Ovary (tissue), 9 donors: ENCODE results near the gene DYRK1A. TPM values are rescaled to one million over a fixed set of nuclear protein-coding genes. Genes with fewer than 3 reads are reported as not detected.

Source experiments
- DNase-seq, 5 donors: peaks; one replicate each; pipeline ENCODE4 v3.0.0-alpha.2; 2019 to 2020
- H3K27ac ChIP-seq, 2 donors: fragments of 200-600 bp; one replicate each; pipeline versions ENCODE4 v1.5.1 to v1.8.0; 2019 to 2022
- H3K27me3 ChIP-seq: fragments of 200-600 bp; one replicate; pipeline ENCODE4 v1.8.0; 2022
- H3K36me3 ChIP-seq: fragments of 200-600 bp; sonication (generic); one replicate; pipeline ENCODE4 v1.5.1; 2019
- H3K4me1 ChIP-seq: one replicate; pipeline ENCODE4 v1.8.1; 2013; ENCODE audit warnings: mild to moderate bottlenecking, moderate library complexity; ENCODE audit not compliant: insufficient read depth
- H3K4me3 ChIP-seq: fragments of 200-600 bp; sonication (generic); one replicate; pipeline ENCODE4 v1.5.1; 2017
- H3K9me3 ChIP-seq, 2 donors: fragments of 200-600 bp in 1 of 2; sonication (generic) in 1 of 2; one replicate each; pipeline versions ENCODE4 v1.5.1 to v1.8.1; 2013 to 2019; ENCODE audit warnings: mild to moderate bottlenecking in 1 of 2, moderate library complexity in 1 of 2
- CTCF ChIP-seq, 3 donors: fragments of 450-650 bp in 2 of 3; fragments of 200-600 bp in 1 of 3; IDR thresholded peaks; one replicate each; pipeline versions ENCODE4 v1.5.1 to v1.8.0; 2016 to 2022; ENCODE audit warnings: antibody characterized with exemption in 3 of 3, mild to moderate bottlenecking in 1 of 3
- EP300 ChIP-seq: sonication (generic); formaldehyde crosslinking; IDR thresholded peaks from one replicate; pipeline ENCODE4 v1.6.1; 2017; ENCODE audit warnings: antibody characterized with exemption
- POLR2A ChIP-seq: fragments of 450-650 bp; IDR thresholded peaks from one replicate; pipeline ENCODE4 v1.6.1; 2017; ENCODE audit warnings: antibody characterized with exemption, mild to moderate bottlenecking, moderate library complexity
- WGBS, 3 donors: extraction: QIAGEN DNeasy Blood & Tissue Kit in 1 of 3; methylation state at CpG; one replicate each; pipeline versions ENCODE4 v1.1.5 to v1.1.7; 2013 to 2017; 5-methylcytosine and 5-hydroxymethylcytosine counted together
- intact Hi-C, 4 donors: fragments of 100-400 bp; cut with DNase I; formaldehyde crosslinking; loops; one replicate each; pipeline versions ENCODE4 v1.11.0 to v1.15.1; 2022 to 2023
- polyA plus RNA-seq, 2 donors: library from polyadenylated mRNA; stranded (reverse); fragments of 200-250 nt in 1 of 2; fragments of 350-450 nt in 1 of 2; fragmentation: Illumina TruSeq in 1 of 2; extraction: RNeasy Lipid Tissue Mini Kit (QIAGEN cat#74804) in 1 of 2; gene quantifications; one replicate each; pipeline ENCODE4 v1.2.3, GENCODE V29; 2013 to 2014
- total RNA-seq, 7 donors: library from RNA; depleted of rRNA in 2 of 7; stranded (reverse); fragments of >200 nt in 2 of 7; fragmentation: NEBNext Ultra II Directional in 3 of 7; extraction: Animal tissue kit (Norgen Biotek cat#: 25700) in 3 of 7; gene quantifications; one replicate each; pipeline versions ENCODE4 v1.1.0 to v1.2.4, GENCODE V29; 2016 to 2023
- donor health status: DM: no; HTN: no; CAD: no; lungs with moderate emphysema.
- donor health status: DM: no; HTN: no; CAD: no.
- donor health status: Bipolar disorder and iron deficiency.
- donor health status: DM: yes; HTN: yes; CAD: no.
- donor health status: DM: no; HTN: no; CAD: no.
- donor health status: DM: yes; HTN: yes; CAD: no.

Gene DYRK1A
- total and polyA plus RNA-seq, 9 donors: 30.9 to 89.0 (median 73.9) TPM

- Histone ChIP-seq H3K27ac (no peak overlapping the region), H3K27me3 (no peaks in the 10 kb centered on the region), H3K36me3 (no peaks in the 10 kb centered on the region), H3K4me3 (no peak overlapping the region), H3K4me1 (peaks cover 11% of the 10 kb centered on the region), H3K9me3 (no peaks in the 10 kb centered on the region)
- no peak for DNase-seq
- 62 to 75% (median 63%) methylated on average over 2 of the region's 2 CpGs for WGBS, 3 donors
- TF ChIP-seq CTCF (IDR thresholded peaks at IDR 0.05): no peak
- TF ChIP-seq POLR2A: no peak
- no peak for TF ChIP-seq EP300
- intact Hi-C loops: no loop called here
Observed at GRCh38 chr21:37415939-37416338, 49.4 kb downstream of the DYRK1A start.

- H3K4me1 ChIP-seq: peaks cover 9% of the 10 kb centered on the region
- 91 to 99% (median 93%) methylated on average over 2 of the region's 2 CpGs for WGBS, 3 donors
- intact Hi-C loops: no loop called here
Observed at GRCh38 chr21:37416914-37417313, 50.3 kb downstream of the DYRK1A start.

GRCh38 chr21:37419228-37419906, 52.8 kb downstream of the DYRK1A start:
- Histone ChIP-seq H3K4me1 (peaks cover 2% of the 10 kb centered on the region), H3K4me3 (no peak overlapping the region), H3K9me3 (no peaks in the 10 kb centered on the region), H3K36me3 (no peaks in the 10 kb centered on the region), H3K27ac (no peak overlapping the region), H3K27me3 (no peaks in the 10 kb centered on the region)
- 63 to 85% (median 72%) methylated on average over 3 of the region's 3 CpGs for WGBS, 3 donors
- TF ChIP-seq EP300: no peak
- TF ChIP-seq CTCF (IDR thresholded peaks at IDR 0.05): no peak
- no peak for TF ChIP-seq POLR2A
- intact Hi-C loops: no loop called here
- no peak for DNase-seq

More at GRCh38 chr21:37416914-37417313, 50.3 kb downstream of the DYRK1A start:
- no peak overlapping the region for H3K27ac ChIP-seq
- no peak for DNase-seq
- no peaks in the 10 kb centered on the region for H3K9me3 ChIP-seq
- no peaks in the 10 kb centered on the region for H3K36me3 ChIP-seq
- H3K27me3 ChIP-seq: no peaks in the 10 kb centered on the region
- no peak overlapping the region for H3K4me3 ChIP-seq
- TF ChIP-seq CTCF (IDR thresholded peaks at IDR 0.05): no peak
- TF ChIP-seq POLR2A: no peak
- no peak for TF ChIP-seq EP300

DNA sequence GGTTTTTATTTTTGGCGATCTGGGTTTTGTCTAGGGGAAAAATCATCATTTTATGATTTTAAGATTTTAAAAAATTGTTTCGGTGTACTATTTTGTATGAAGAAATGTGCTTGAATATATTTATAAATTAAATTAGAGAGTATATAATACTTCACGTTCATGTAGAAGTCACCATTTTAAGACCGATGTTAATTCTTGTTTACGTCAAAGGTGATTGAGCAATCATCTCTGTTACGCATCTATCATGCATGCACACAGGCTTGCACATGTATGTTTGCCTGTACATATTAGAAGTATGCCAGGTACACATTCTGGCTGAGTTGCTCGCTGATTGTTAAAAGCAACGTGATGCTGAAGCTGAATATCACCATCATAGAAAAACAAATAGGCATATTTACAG, 54.7 kb downstream of the DYRK1A start:
- TF ChIP-seq EP300: no peak
- TF ChIP-seq CTCF (IDR thresholded peaks at IDR 0.05): no peak
- TF ChIP-seq POLR2A: no peak
- intact Hi-C loops: no loop called here
- no peak for DNase-seq
- 93 to 95% (median 95%) methylated on average over 8 of the region's 8 CpGs for WGBS, 3 donors
- Histone ChIP-seq H3K36me3 (no peaks in the 10 kb centered on the region), H3K4me3 (no peak overlapping the region), H3K27ac (no peak overlapping the region), H3K27me3 (no peaks in the 10 kb centered on the region), H3K4me1 (peaks cover 1% of the 10 kb centered on the region), H3K9me3 (no peaks in the 10 kb centered on the region)
